IPS-18a (cell line): ENCODE measurements around the gene GPR183.

Experiments
- H3K27ac ChIP-seq: one replicate; pipeline ENCODE4 v1.5.1; 2013; ENCODE audit warnings: low read length
- H3K27me3 ChIP-seq: one replicate; pipeline ENCODE4 v1.6.1; 2013; ENCODE audit warnings: mild to moderate bottlenecking, low read length; ENCODE audit not compliant: control insufficient read depth, insufficient read depth
- H3K36me3 ChIP-seq: one replicate; pipeline ENCODE4 v1.6.1; 2013; ENCODE audit warnings: low read depth, low read length; ENCODE audit not compliant: control insufficient read depth
- H3K4me1 ChIP-seq: one replicate; pipeline ENCODE4 v1.6.1; 2013; ENCODE audit warnings: low read depth, low read length; ENCODE audit not compliant: control insufficient read depth
- H3K4me3 ChIP-seq: one replicate; pipeline ENCODE4 v1.5.1; 2013; ENCODE audit warnings: low read length
- H3K9ac ChIP-seq: one replicate; pipeline ENCODE4 v1.6.1; 2013; ENCODE audit warnings: mild to moderate bottlenecking, low read length, moderate library complexity
- H3K9me3 ChIP-seq: one replicate; pipeline ENCODE4 v1.6.1; 2013; ENCODE audit warnings: low read depth, low read length; ENCODE audit not compliant: control insufficient read depth

Gene GPR183

DNA sequence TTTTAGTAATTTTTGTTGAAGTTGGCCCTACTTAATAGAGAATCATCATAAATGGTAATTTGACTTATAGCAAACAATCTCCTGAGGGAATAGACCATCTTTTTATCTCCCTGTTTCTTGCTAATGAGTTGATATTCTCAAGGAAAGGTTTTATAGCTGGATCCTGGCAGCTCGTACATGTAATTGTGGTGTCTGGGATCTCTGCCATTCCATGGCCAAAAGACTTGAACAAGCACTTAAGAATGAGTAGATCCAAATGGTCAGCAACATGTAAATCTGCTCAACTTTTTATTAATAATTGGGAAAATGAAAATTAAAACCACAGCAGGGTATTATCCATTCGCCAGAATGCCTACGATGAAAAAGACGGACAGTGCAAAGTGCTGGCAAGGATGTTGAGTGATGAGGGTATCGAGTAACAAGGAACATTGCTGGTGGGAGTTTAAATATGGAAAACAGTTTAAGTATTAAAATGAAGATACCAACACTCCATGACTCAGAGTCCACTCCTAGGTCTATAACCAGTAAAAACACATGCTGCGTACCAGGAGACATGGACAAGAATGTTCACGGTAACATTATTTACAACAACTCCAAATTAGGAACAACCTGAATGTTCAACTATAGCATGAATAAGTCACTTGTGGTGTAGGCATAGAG is 43.9 kb downstream of the GPR183 start:
- Histone ChIP-seq H3K9me3 (no peaks in the 10 kb centered on the region), H3K4me1 (no peaks in the 10 kb centered on the region)

DNA sequence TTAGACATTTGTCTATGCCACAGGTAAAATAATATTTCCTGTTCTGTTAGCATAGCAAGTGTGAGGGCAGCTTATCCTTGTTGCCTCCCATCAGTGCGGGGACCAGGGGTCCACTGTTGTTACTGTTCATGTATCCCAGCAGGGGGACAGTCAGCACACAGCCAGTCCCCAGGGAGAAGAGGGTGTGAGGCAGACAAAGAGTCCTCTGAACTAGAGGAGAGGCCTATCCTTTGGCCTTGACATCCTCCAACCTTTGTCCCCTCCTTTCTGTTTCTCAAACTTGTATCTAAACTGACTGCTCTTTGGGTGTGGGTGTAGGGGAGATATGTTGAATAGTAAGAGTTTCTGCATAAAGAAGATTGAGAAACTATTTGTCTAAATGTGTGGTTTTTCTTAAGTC is 46.1 kb downstream of the GPR183 start:
- no peaks in the 10 kb centered on the region for H3K4me1 ChIP-seq
- H3K4me3 ChIP-seq = no peak overlapping the region
- no peak overlapping the region for H3K27ac ChIP-seq
- H3K36me3 ChIP-seq = peaks cover 7% of the 10 kb centered on the region
- no peaks in the 10 kb centered on the region for H3K27me3 ChIP-seq
- no peak overlapping the region for H3K9ac ChIP-seq
- H3K9me3 ChIP-seq = no peaks in the 10 kb centered on the region

More for the DNA sequence above, 43.9 kb downstream of the GPR183 start:
- H3K4me3 ChIP-seq = no peak overlapping the region
- no peaks in the 10 kb centered on the region for H3K27me3 ChIP-seq
- no peak overlapping the region for H3K27ac ChIP-seq
- H3K36me3 ChIP-seq = peaks cover 13% of the 10 kb centered on the region
- no peak overlapping the region for H3K9ac ChIP-seq

DNA sequence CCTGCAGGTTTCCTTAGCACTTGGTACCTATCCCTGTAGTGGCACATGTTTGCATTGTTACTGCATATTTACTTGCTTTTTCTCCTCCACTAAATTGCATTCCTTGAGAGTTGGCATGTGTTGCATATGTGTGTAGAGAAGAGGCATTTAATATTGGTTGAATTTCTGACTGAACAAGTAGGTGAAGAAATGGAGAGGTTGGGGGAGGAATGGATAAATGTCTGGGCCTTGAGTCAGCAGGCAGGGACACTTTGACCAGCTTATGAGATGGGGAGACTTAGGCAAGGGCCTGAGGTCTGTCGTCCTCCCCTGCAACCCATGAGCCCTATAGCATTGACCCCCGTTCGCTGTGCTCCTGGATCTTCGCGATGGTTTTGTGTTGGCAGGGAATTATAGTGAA is 47.0 kb downstream of the GPR183 start:
- H3K4me3 ChIP-seq = no peak overlapping the region
- H3K27me3 ChIP-seq = no peaks in the 10 kb centered on the region
- no peaks in the 10 kb centered on the region for H3K9me3 ChIP-seq
- H3K36me3 ChIP-seq = peaks cover 10% of the 10 kb centered on the region
- no peak overlapping the region for H3K27ac ChIP-seq
- no peak overlapping the region for H3K9ac ChIP-seq
- H3K4me1 ChIP-seq = no peaks in the 10 kb centered on the region

DNA sequence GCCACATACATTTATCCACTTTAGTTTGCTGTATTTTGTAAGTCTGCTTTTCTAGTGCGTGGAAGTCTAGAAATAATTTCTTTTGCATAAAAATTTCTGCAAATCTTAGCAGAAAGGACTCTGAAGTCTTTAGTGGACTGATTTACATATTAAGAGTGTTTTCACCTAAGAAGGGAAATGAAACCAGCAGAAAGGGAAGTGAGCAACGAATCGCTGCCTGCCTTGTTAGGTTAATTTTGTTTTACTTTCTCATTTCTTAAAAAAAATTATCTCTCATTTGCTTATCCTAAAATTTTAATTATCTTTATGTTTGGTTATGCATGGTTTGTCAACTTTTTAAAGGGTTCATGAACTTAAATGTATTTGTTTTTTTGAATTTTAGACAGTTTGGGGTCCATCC is 48.3 kb downstream of the GPR183 start:
- no peak overlapping the region for H3K27ac ChIP-seq
- no peak overlapping the region for H3K9ac ChIP-seq
- H3K4me1 ChIP-seq = no peaks in the 10 kb centered on the region
- no peaks in the 10 kb centered on the region for H3K27me3 ChIP-seq
- H3K9me3 ChIP-seq = no peaks in the 10 kb centered on the region
- H3K36me3 ChIP-seq = peaks cover 14% of the 10 kb centered on the region
- H3K4me3 ChIP-seq = no peak overlapping the region

DNA sequence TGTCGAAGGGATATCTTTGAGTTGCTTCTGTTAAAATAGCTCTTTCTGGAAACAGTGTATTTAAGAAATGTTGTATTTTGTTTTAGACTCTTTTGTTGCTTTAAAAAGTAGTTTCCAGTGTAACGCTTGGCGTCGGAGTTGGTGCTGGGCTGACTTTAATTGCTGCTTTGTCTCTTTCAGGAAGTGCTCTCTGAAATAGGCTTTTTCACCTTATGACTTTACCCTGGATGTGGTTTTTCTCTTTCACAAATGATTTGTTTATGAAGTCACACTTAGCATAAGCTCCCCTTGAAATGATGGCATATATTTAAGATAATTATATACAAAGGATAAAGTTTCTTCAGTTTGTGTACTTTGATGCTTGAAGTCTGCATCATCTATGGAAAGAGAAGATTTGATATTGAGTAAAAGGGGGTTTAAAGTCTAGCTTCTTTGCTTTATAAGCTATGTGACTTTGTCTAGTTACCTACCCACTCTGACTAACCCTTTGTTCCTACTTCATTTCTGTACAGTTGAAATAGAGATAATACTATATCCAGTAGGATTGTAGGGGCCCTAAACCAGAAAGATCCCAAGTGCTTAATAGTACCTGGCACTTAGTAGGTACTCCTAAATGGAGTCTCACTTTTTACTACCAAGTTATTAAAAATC is 48.9 kb downstream of the GPR183 start, which contains the start of gene GPR18:
GPR18 (minus strand) TSS at position 170 of the 651 bp plus-strand sequence. CDS start 2,507 bp downstream, outside the sequence.
- H3K4me1 ChIP-seq = no peaks in the 10 kb centered on the region
- H3K27ac ChIP-seq = no peak within 1 kb of the TSS
- no peak within 1 kb of the TSS for H3K9ac ChIP-seq
- H3K4me3 ChIP-seq = no peak within 1 kb of the TSS
- H3K9me3 ChIP-seq = no peaks in the 10 kb centered on the region
- H3K27me3 ChIP-seq = no peaks in the 10 kb centered on the region
- H3K36me3 ChIP-seq = peaks cover 14% of the 10 kb centered on the region

- no peaks in the 10 kb centered on the region for H3K4me1 ChIP-seq
- no peak overlapping the region for H3K4me3 ChIP-seq
- no peak overlapping the region for H3K9ac ChIP-seq
- H3K27me3 ChIP-seq = no peaks in the 10 kb centered on the region
- peaks cover 14% of the 10 kb centered on the region for H3K36me3 ChIP-seq
- no peak overlapping the region for H3K27ac ChIP-seq
- H3K9me3 ChIP-seq = no peaks in the 10 kb centered on the region
Measured at GRCh38 chr13:99257291-99257690, 49.9 kb downstream of the GPR183 start.

- no peaks in the 10 kb centered on the region for H3K4me1 ChIP-seq
- H3K9me3 ChIP-seq = no peaks in the 10 kb centered on the region
- no peaks in the 10 kb centered on the region for H3K27me3 ChIP-seq
- no peak overlapping the region for H3K27ac ChIP-seq
- no peak overlapping the region for H3K9ac ChIP-seq
- H3K4me3 ChIP-seq = no peak overlapping the region
- H3K36me3 ChIP-seq = peaks cover 14% of the 10 kb centered on the region
Measured at GRCh38 chr13:99256709-99257108, 50.5 kb downstream of the GPR183 start.

- H3K27ac ChIP-seq = no peak overlapping the region
- H3K4me1 ChIP-seq = peaks cover 3% of the 10 kb centered on the region
- H3K27me3 ChIP-seq = no peaks in the 10 kb centered on the region
- H3K9ac ChIP-seq = no peak overlapping the region
- H3K36me3 ChIP-seq = peaks cover 14% of the 10 kb centered on the region
- no peak overlapping the region for H3K4me3 ChIP-seq
- no peaks in the 10 kb centered on the region for H3K9me3 ChIP-seq
Measured at GRCh38 chr13:99256283-99256682, 50.9 kb downstream of the GPR183 start.

DNA sequence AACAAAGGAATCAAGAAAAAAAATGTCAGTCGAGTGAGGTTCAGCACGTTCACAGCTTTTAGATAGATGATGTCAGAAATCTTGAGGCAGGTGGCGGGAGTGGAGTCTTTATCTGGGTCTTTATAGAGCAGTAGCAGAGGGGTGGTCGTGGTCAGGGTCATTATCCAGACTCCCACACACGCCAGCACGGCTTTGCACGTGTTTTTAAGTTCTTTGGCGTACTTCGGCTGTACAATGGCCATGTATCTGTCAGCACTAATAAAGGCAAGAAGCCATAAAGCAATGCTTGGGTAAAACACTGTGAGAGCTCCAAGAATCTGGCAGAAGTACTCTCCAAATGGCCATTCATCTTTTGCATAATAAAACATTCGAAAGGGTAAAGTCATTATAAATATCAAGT is 51.9 kb downstream of the GPR183 start:
- Histone ChIP-seq H3K9ac (no peak overlapping the region), H3K4me1 (peaks cover 3% of the 10 kb centered on the region), H3K27ac (no peak overlapping the region), H3K27me3 (no peaks in the 10 kb centered on the region), H3K9me3 (no peaks in the 10 kb centered on the region), H3K36me3 (peaks cover 14% of the 10 kb centered on the region), H3K4me3 (no peak overlapping the region)

DNA sequence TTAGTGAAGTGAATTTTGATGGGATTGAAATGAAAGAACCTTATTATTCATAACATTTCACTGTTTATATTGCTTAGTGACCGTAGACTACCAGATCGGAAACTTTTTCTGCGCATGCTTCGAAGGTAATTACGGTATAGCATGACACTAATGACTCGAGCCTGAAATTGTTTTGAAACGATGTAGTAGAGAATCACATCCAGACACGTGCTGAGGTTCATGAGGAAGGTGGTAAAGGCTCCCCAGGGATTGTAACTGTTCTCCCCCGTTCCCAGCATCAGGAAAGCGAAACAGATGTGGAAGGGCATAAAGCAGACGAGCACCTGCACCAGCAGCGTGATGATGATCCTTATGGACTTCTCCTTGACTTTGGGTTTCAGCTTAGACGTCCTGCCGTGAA is 52.4 kb downstream of the GPR183 start:
- no peak overlapping the region for H3K27ac ChIP-seq

DNA sequence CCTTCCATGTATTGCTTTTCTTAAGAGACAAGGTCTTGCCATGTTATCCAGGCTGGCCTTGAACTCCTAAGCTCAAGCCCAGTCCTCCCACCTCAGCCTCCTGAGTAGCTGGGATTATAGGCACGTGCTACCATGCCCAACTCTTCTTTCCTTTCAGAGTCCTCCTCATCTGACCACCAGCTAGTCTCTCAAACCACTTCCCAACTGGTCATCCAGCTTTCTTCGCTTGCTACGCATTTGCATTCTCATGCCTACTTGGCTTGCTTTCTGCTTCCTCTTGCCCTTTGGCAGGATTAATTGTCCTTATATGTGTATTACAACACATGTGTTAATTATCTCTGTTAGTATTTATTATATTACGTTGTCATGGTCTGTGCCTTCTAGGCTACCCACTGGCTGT is 55.3 kb downstream of the GPR183 start:
- Histone ChIP-seq H3K9ac (no peak overlapping the region), H3K4me1 (peaks cover 3% of the 10 kb centered on the region), H3K36me3 (peaks cover 7% of the 10 kb centered on the region), H3K4me3 (no peak overlapping the region), H3K27me3 (no peaks in the 10 kb centered on the region), H3K27ac (no peak overlapping the region), H3K9me3 (no peaks in the 10 kb centered on the region)

More for the DNA sequence above, 52.4 kb downstream of the GPR183 start:
- peaks cover 12% of the 10 kb centered on the region for H3K36me3 ChIP-seq
- no peak overlapping the region for H3K9ac ChIP-seq
- H3K4me3 ChIP-seq = no peak overlapping the region
- H3K27me3 ChIP-seq = no peaks in the 10 kb centered on the region
- H3K9me3 ChIP-seq = no peaks in the 10 kb centered on the region
- H3K4me1 ChIP-seq = peaks cover 3% of the 10 kb centered on the region
